K562 (cell line): ENCODE data around the gene MAGI2. TPM values are rescaled to one million over a fixed set of nuclear protein-coding genes. Genes with fewer than 3 reads are reported as not detected.

Experiments used
- ATAC-seq: fragments of 200-7000 bp; cut with Tn5 transposase; 3 replicates; pipeline ENCODE4 v1.9.1; 2020; ENCODE audit warnings: moderate library complexity
- BruUV-seq: library from RNA; stranded (reverse); fragments of 400-500 nt; replicated peaks from 2 replicates; lab custom pipeline; 2021; lab: Mats Ljungman, UMichigan
- CTCF ChIA-PET: fragments of 300-600 bp; formaldehyde crosslinking; extraction: SDS; loops from one replicate; lab custom pipeline; 2021; ENCODE audit warnings: low intra/inter-chr PET ratio; lab: Yijun Ruan, JAX
- POLR2A ChIA-PET: fragments of 300-600, 350-650 bp; sonication (Branson Sonifier 250); formaldehyde crosslinking; extraction: SDS; loops from one replicate; lab custom pipeline; 2021; ENCODE audit warnings: antibody characterized with exemption, inconsistent platforms; lab: Yijun Ruan, JAX
- DNase-seq, 4 experiments: peaks; one replicate each; pipeline versions ENCODE4 v3.0.0 to v3.0.0-alpha.2; 2011 to 2018; ENCODE audit warnings: low spot score in 3 of 4, mixed read lengths in 3 of 4; ENCODE audit errors: extremely low read depth in 1 of 4
- FAIRE-seq: peaks from 2 replicates; lab custom pipeline; 2011; peaks lifted over from hg19 to GRCh38; lab: Jason Lieb, UNC
- H2AFZ ChIP-seq: 2 replicates; pipeline ENCODE4 v1.6.0; 2011; ENCODE audit warnings: low read depth, low read length, control low read depth, inconsistent platforms
- H3K27ac ChIP-seq: fragments of 200-600 bp; 3 replicates; pipeline ENCODE4 v1.8.0; 2011; ENCODE audit warnings: low read depth, mild to moderate bottlenecking, control low read depth, inconsistent platforms, low read length, moderate library complexity, mixed read lengths; ENCODE audit errors: extremely low read depth
- H3K27me3 ChIP-seq, 2 experiments: fragments of 300-600 bp in 1 of 2; 2 replicates in 1 of 2; 3 replicates in 1 of 2; pipeline versions ENCODE4 v1.6.0 to v1.8.0; 2011; ENCODE audit warnings: inconsistent platforms in 2 of 2, low read length in 2 of 2, mild to moderate bottlenecking in 1 of 2, mixed read lengths in 1 of 2, moderate library complexity in 1 of 2; ENCODE audit not compliant: control insufficient read depth in 2 of 2, insufficient read depth in 2 of 2
- H3K36me3 ChIP-seq: fragments of 300-600 bp; 3 replicates; pipeline ENCODE4 v1.8.0; 2011; ENCODE audit warnings: mild to moderate bottlenecking, low read length, inconsistent platforms; ENCODE audit not compliant: control insufficient read depth, insufficient read depth
- H3K4me1 ChIP-seq, 2 experiments: fragments of 200-600 bp in 1 of 2; replicated peaks in 1 of 2; 2 replicates in 1 of 2; 3 replicates in 1 of 2; pipeline versions ENCODE4 v1.5.1 to v1.8.0; 2011; ENCODE audit warnings: inconsistent platforms in 2 of 2, low read length in 2 of 2, mild to moderate bottlenecking in 1 of 2, mixed read lengths in 1 of 2, moderate library complexity in 1 of 2; ENCODE audit not compliant: control insufficient read depth in 2 of 2, insufficient read depth in 2 of 2
- H3K4me2 ChIP-seq: 2 replicates; pipeline ENCODE4 v1.6.1; 2011; ENCODE audit warnings: low read length, control low read depth, inconsistent platforms, mixed read lengths; ENCODE audit not compliant: insufficient read depth
- H3K4me3 ChIP-seq: fragments of 200-600 bp; sonication (generic), shearing (Covaris generic); 2 replicates; pipeline ENCODE4 v1.5.1; 2016; ENCODE audit warnings: control low read depth, inconsistent platforms
- H3K79me2 ChIP-seq: fragments of 200-600 bp; 3 replicates; pipeline ENCODE4 v1.8.0; 2011; ENCODE audit warnings: low read length, inconsistent platforms; ENCODE audit not compliant: control insufficient read depth, insufficient read depth
- H3K9ac ChIP-seq, 2 experiments: 2 replicates each; pipeline versions ENCODE4 v1.6.0 to v1.6.1; 2011; ENCODE audit warnings: low read depth in 2 of 2, low read length in 2 of 2, control low read depth in 1 of 2, inconsistent platforms in 1 of 2, mild to moderate bottlenecking in 1 of 2, mixed read lengths in 1 of 2; ENCODE audit not compliant: insufficient read depth in 1 of 2
- H3K9me1 ChIP-seq: one replicate; pipeline ENCODE4 v1.6.0; 2011; ENCODE audit warnings: inconsistent platforms, mild to moderate bottlenecking, low read length, moderate library complexity; ENCODE audit not compliant: control insufficient read depth, insufficient read depth
- H3K9me3 ChIP-seq: replicated peaks from 2 replicates; pipeline ENCODE4 v1.5.1; 2011; ENCODE audit warnings: low read depth, low read length, inconsistent platforms; ENCODE audit not compliant: control insufficient read depth, insufficient read depth
- H4K20me1 ChIP-seq: replicated peaks from 2 replicates; pipeline ENCODE4 v1.6.1; 2011; ENCODE audit warnings: low read length, inconsistent platforms, mixed read lengths; ENCODE audit not compliant: control insufficient read depth, insufficient read depth
- BRD9 ChIP-seq: fragments of 450-650 bp; IDR thresholded peaks from 2 replicates; pipeline ENCODE4 v1.6.1; 2018; ENCODE audit warnings: low read depth; ENCODE audit not compliant: partially characterized antibody
- CBFA2T3 ChIP-seq: fragments of 450-650 bp; IDR thresholded peaks from 2 replicates; pipeline ENCODE4 v1.6.1; 2017
- CBX3 ChIP-seq, 2 experiments: IDR thresholded peaks; 1 replicate in 1 of 2; 2 replicates in 1 of 2; pipeline ENCODE4 v1.6.1; 2012; ENCODE audit warnings: inconsistent platforms in 2 of 2, low read length in 2 of 2, borderline replicate concordance in 1 of 2, control low read depth in 1 of 2
- CHCHD3 ChIP-seq: fragments of 250-450 bp; sonication (Bioruptor Pico); IDR thresholded peaks from 2 replicates; pipeline ENCODE4 v2.1.2; 2022; ENCODE audit warnings: mild to moderate bottlenecking
- FOS ChIP-seq: IDR thresholded peaks from 3 replicates; pipeline ENCODE4 v1.6.1; 2011; ENCODE audit not compliant: insufficient read length; ENCODE audit errors: extremely low read depth
- HDAC2 ChIP-seq: fragments of 450-650 bp; IDR thresholded peaks from 2 replicates; pipeline ENCODE4 v1.6.1; 2016; ENCODE audit warnings: mild to moderate bottlenecking
- KDM2B ChIP-seq: fragments of 250-450 bp; sonication (Bioruptor Pico); IDR thresholded peaks from 2 replicates; pipeline ENCODE4 v1.8.0; 2021; ENCODE audit warnings: mild to moderate bottlenecking, moderate library complexity
- MYC ChIP-seq, 2 experiments: fragments of 250-450 bp in 1 of 2; sonication (Bioruptor Pico) in 1 of 2; IDR thresholded peaks; 2 replicates each; pipeline versions ENCODE4 v1.5.1 to v1.6.1; 2012 to 2021; ENCODE audit warnings: low read depth in 2 of 2, borderline replicate concordance in 1 of 2, improper control_type of control experiment in 1 of 2, low read length in 1 of 2, mild to moderate bottlenecking in 1 of 2, moderate library complexity in 1 of 2
- NONO ChIP-seq, 2 experiments: fragments of 200-400 bp in 1 of 2; fragments of 450-650 bp in 1 of 2; formaldehyde crosslinking in 1 of 2; IDR thresholded peaks; 2 replicates each; pipeline ENCODE4 v1.6.1; 2017; ENCODE audit warnings: low read depth in 2 of 2, mild to moderate bottlenecking in 2 of 2, moderate library complexity in 2 of 2, low read length in 1 of 2
- PURB ChIP-seq: sonication (generic); formaldehyde crosslinking; IDR thresholded peaks from 2 replicates; pipeline ENCODE4 v1.9.0; 2021; ENCODE audit warnings: low read depth, mild to moderate bottlenecking, missing genetic modification reagents
- RBM39 ChIP-seq: fragments of 200-400 bp; formaldehyde crosslinking; optimal IDR thresholded peaks from 2 replicates; pipeline ENCODE3; 2018; ENCODE audit warnings: low read depth, low read length
- RNF219 ChIP-seq: fragments of 250-450 bp; sonication (Bioruptor Pico); IDR thresholded peaks from 2 replicates; pipeline ENCODE4 v1.5.0; 2022; ENCODE audit warnings: mild to moderate bottlenecking
- SIN3B ChIP-seq: fragments of 450-650 bp; IDR thresholded peaks from 2 replicates; pipeline ENCODE4 v1.6.1; 2017; ENCODE audit warnings: low read depth, mild to moderate bottlenecking, moderate library complexity
- SMARCA4 ChIP-seq: fragments of 450-650 bp; IDR thresholded peaks from 2 replicates; pipeline ENCODE4 v1.6.1; 2016
- SOX6 ChIP-seq: fragments of 450-650 bp; IDR thresholded peaks from 2 replicates; pipeline ENCODE4 v1.6.1; 2014; ENCODE audit warnings: mild to moderate bottlenecking
- XRCC3 ChIP-seq: fragments of 450-650 bp; IDR thresholded peaks from 2 replicates; pipeline ENCODE4 v1.6.1; 2017; ENCODE audit warnings: mild to moderate bottlenecking, moderate library complexity
- ZNF766 ChIP-seq: fragments of 200-800 bp; sonication (Bioruptor generic); conservative IDR thresholded peaks from 2 replicates; pipeline ENCODE4 v1.6.1; 2016; ENCODE audit warnings: missing genetic modification characterization, missing compliant biosample characterization
- ZNF778 ChIP-seq: fragments of 450-650 bp; formaldehyde crosslinking; IDR thresholded peaks from 2 replicates; pipeline ENCODE4 v1.4.0; 2020; ENCODE audit warnings: mild to moderate bottlenecking, moderate library complexity
- WGBS: fragments of 100-300 bp; shearing (Covaris generic); methylation state at CpG from one replicate; pipeline ENCODE4 v1.1.6; 2016; ENCODE audit warnings: low coverage, mixed read lengths; ENCODE audit not compliant: insufficient coverage; ENCODE audit errors: missing lambda C conversion rate; 5-methylcytosine and 5-hydroxymethylcytosine counted together
- in situ Hi-C: fragments of 300-500 bp; cut with MboI; formaldehyde crosslinking; loops from 4 replicates; pipeline ENCODE4 v1.15.0; 2018; ENCODE audit warnings: inconsistent platforms, mixed read lengths
- intact Hi-C: fragments of 100-400 bp; cut with micrococcal nuclease; formaldehyde crosslinking; loops from 2 replicates; pipeline ENCODE4 v1.14.2; 2022
- polyA plus RNA-seq, 8 experiments: library from polyadenylated mRNA; depleted of rRNA in 4 of 8; stranded (reverse) in 5 of 8; unstranded in 3 of 8; fragments of >200 nt; fragmentation: Nextera tagmentation in 2 of 8; fragmentation: Illumina TruSeq in 1 of 8; extraction: Ambion mirVana in 2 of 8; extraction: Trizol in 1 of 8; gene quantifications; 2 replicates each; pipeline versions ENCODE4 v1.2.1 to v1.2.3, GENCODE V29; 2011 to 2014; ENCODE audit warnings: inconsistent platforms in 1 of 8, missing spikeins in 1 of 8
- total RNA-seq, 7 experiments: library from RNA; depleted of rRNA in 6 of 7; stranded (reverse); fragments of >200 nt in 6 of 7; fragmentation: Illumina TruSeq in 2 of 7; extraction: Trizol in 2 of 7; gene quantifications; 2 replicates each; pipeline versions ENCODE4 v1.2.1 to v1.2.3, GENCODE V29; 2011 to 2021; ENCODE audit warnings: low replicate concordance in 1 of 7

Gene MAGI2
- total and polyA plus RNA-seq, 9 of the 15 experiments (the other 6 are each of a cell fraction or from before 2014, with no cell fraction given): 0.27 to 1.4 (median 0.70) TPM

GRCh38 chr7:79412438-79412837 is 41.0 kb downstream of the MAGI2 start:
- no peak for TF ChIP-seq CBX3 (IDR thresholded peaks at IDR 0.05; ENCODE audit: borderline replicate concordance in 1 of 2, low read length in 2 of 2)
- TF ChIP-seq NONO (IDR thresholded peaks at IDR 0.05; ENCODE audit: low read depth in 2 of 2, low read length in 1 of 2): no peak
- TF ChIP-seq SIN3B: no peak
- no peak for TF ChIP-seq RNF219
- no peak for TF ChIP-seq FOS
- no peak for TF ChIP-seq KDM2B (CRISPR knock-in tag)
- TF ChIP-seq SMARCA4: no peak
- TF ChIP-seq SOX6: no peak
- no peak for TF ChIP-seq CBFA2T3
- no peak for TF ChIP-seq XRCC3
- no peak for TF ChIP-seq PURB
- no peak for TF ChIP-seq HDAC2
- TF ChIP-seq MYC (IDR thresholded peaks at IDR 0.05; ENCODE audit: low read depth, low read length): no peak
- TF ChIP-seq MYC (CRISPR knock-in tag; IDR thresholded peaks at IDR 0.05; ENCODE audit: borderline replicate concordance, low read depth): no peak
- no peak for TF ChIP-seq CHCHD3 (CRISPR knock-in tag)
- TF ChIP-seq BRD9: no peak
- no peak for TF ChIP-seq RBM39
- no peak for TF ChIP-seq ZNF766 (CRISPR knock-in tag)
- TF ChIP-seq ZNF778 (CRISPR knock-in tag): no peak
- ChIA-PET CTCF (no interaction called here), POLR2A (no interaction called here)
- no peaks in the 10 kb centered on the region for H3K36me3 ChIP-seq
- no peaks in the 10 kb centered on the region for H3K79me2 ChIP-seq
- no peak for ATAC-seq
- no peak overlapping the region for H3K4me3 ChIP-seq
- H3K27me3 ChIP-seq: no peaks in the 10 kb centered on the region
- intact Hi-C loops (no loop called here), in situ Hi-C loops (no loop called here)
- H3K4me1 ChIP-seq: no peaks in the 10 kb centered on the region
- H3K9ac ChIP-seq: no peak overlapping the region
- H3K9me1 ChIP-seq: no peaks in the 10 kb centered on the region
- DNase-seq: no peak
- H3K27ac ChIP-seq: no peak overlapping the region
- no TSS peak for BruUV-seq
- no peak overlapping the region for H3K4me2 ChIP-seq
- FAIRE-seq: no peak
- no peak overlapping the region for H2AFZ ChIP-seq
- WGBS: 0% methylated on average over 3 of the region's 3 CpGs
- no peaks in the 10 kb centered on the region for H3K9me3 ChIP-seq
- H4K20me1 ChIP-seq: no peaks in the 10 kb centered on the region
